Measurements from ENCODE around the gene PHACTR3.

DNA sequence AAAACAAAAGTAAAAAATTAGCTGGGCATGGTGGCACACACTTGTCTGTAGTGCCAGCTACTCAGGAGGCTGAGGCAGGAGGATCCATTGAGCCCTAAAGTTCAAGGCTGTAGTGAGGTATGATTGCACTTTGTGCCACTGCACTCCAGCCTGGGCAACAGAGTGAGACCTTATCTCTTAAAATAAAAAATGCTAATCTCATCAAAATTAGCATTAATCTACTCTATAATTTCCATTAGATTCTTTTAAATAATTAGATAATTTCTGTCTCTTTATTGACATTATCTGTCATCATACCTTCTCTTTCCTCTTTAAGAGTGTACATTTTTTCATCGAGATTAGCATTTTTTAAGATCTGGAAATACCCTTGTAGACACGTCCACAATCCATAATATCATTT, 48.0 kb downstream of the PHACTR3 start:
- TF ChIP-seq, protein P1, sequence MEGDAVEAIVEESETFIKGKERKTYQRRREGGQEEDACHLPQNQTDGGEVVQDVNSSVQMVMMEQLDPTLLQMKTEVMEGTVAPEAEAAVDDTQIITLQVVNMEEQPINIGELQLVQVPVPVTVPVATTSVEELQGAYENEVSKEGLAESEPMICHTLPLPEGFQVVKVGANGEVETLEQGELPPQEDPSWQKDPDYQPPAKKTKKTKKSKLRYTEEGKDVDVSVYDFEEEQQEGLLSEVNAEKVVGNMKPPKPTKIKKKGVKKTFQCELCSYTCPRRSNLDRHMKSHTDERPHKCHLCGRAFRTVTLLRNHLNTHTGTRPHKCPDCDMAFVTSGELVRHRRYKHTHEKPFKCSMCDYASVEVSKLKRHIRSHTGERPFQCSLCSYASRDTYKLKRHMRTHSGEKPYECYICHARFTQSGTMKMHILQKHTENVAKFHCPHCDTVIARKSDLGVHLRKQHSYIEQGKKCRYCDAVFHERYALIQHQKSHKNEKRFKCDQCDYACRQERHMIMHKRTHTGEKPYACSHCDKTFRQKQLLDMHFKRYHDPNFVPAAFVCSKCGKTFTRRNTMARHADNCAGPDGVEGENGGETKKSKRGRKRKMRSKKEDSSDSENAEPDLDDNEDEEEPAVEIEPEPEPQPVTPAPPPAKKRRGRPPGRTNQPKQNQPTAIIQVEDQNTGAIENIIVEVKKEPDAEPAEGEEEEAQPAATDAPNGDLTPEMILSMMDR (IDR thresholded peaks at IDR 0.05), result no peak
- TF ChIP-seq EZH2phosphoT487 (IDR thresholded peaks at IDR 0.05) (no peak), EZH2 (IDR thresholded peaks at IDR 0.05) (no peak)

Measured in neural progenitor cell (in vitro differentiated cells).